Measurements from ENCODE around the gene KRCC1. TPM values are rescaled to one million over a fixed set of nuclear protein-coding genes. Genes with fewer than 3 reads are reported as not detected.
"Not testable (repeated sequence)": the region's sequence is repeated elsewhere in the genome, so short reads cannot be mapped to it uniquely, and the experiment has no call there.

The KRCC1 gene
- total RNA-seq, 1 donor, result 36.3 TPM

- no peak for DNase-seq (ENCODE audit: low read depth)
- no peak for TF ChIP-seq CTCF (IDR thresholded peaks at IDR 0.05; ENCODE audit: insufficient read depth, low read depth, low read length)
- no peak overlapping the region for H3K4me3 ChIP-seq (ENCODE audit: low read depth, low read length)
Measured at GRCh38 chr2:88006912-88007439, 48.6 kb downstream of the KRCC1 start.

GRCh38 chr2:88005776-88006175 is 49.8 kb downstream of the KRCC1 start:
- no peak overlapping the region for H3K4me3 ChIP-seq (ENCODE audit: low read depth, low read length)
- DNase-seq (ENCODE audit: low read depth), result no peak
- TF ChIP-seq CTCF (IDR thresholded peaks at IDR 0.05; ENCODE audit: insufficient read depth, low read depth, low read length), result no peak

- no peak for TF ChIP-seq CTCF (IDR thresholded peaks at IDR 0.05; ENCODE audit: insufficient read depth, low read depth, low read length)
- no peak for DNase-seq (ENCODE audit: low read depth)
- H3K4me3 ChIP-seq (ENCODE audit: low read depth, low read length), result no peak overlapping the region
Measured at GRCh38 chr2:88003074-88003755, 52.4 kb downstream of the KRCC1 start.

GRCh38 chr2:88002359-88002707 is 53.2 kb downstream of the KRCC1 start:
- DNase-seq (ENCODE audit: low read depth), result no peak
- no peak overlapping the region for H3K4me3 ChIP-seq (ENCODE audit: low read depth, low read length)
- TF ChIP-seq CTCF (IDR thresholded peaks at IDR 0.05; ENCODE audit: insufficient read depth, low read depth, low read length), result no peak

- H3K4me3 ChIP-seq (ENCODE audit: low read depth, low read length); DNase-seq (ENCODE audit: low read depth): not testable (repeated sequence)
Measured at GRCh38 chr2:88000474-88000873, 55.1 kb downstream of the KRCC1 start.

GRCh38 chr2:87996570-87996969 is 59.0 kb downstream of the KRCC1 start:
- TF ChIP-seq CTCF (IDR thresholded peaks at IDR 0.05; ENCODE audit: insufficient read depth, low read depth, low read length), result no peak
- DNase-seq (ENCODE audit: low read depth), result no peak
- H3K4me3 ChIP-seq (ENCODE audit: low read depth, low read length), result no peak overlapping the region

GRCh38 chr2:87995756-87996155 is 59.8 kb downstream of the KRCC1 start:
- no peak for TF ChIP-seq CTCF (IDR thresholded peaks at IDR 0.05; ENCODE audit: insufficient read depth, low read depth, low read length)
- DNase-seq (ENCODE audit: low read depth), result no peak
- no peak overlapping the region for H3K4me3 ChIP-seq (ENCODE audit: low read depth, low read length)

- not testable (repeated sequence) for DNase-seq (ENCODE audit: low read depth); H3K4me3 ChIP-seq (ENCODE audit: low read depth, low read length)
Measured at GRCh38 chr2:87994304-87994850, 61.2 kb downstream of the KRCC1 start.

GRCh38 chr2:87992569-87992968 is 63.0 kb downstream of the KRCC1 start:
- H3K4me3 ChIP-seq (ENCODE audit: low read depth, low read length); DNase-seq (ENCODE audit: low read depth): not testable (repeated sequence)

- H3K4me3 ChIP-seq (ENCODE audit: low read depth, low read length); DNase-seq (ENCODE audit: low read depth): not testable (repeated sequence)
Measured at GRCh38 chr2:87987473-87987872, 68.1 kb downstream of the KRCC1 start.

GRCh38 chr2:87985902-87986301 is 69.7 kb downstream of the KRCC1 start:
- not testable (repeated sequence) for DNase-seq (ENCODE audit: low read depth)

More at GRCh38 chr2:87985902-87986301, 69.7 kb downstream of the KRCC1 start:
- H3K4me3 ChIP-seq (ENCODE audit: low read depth, low read length), result not testable (repeated sequence)
